NCI-H2171 treated with DMSO at 0.1 percent for 48 hours (cell line): ENCODE data around the gene ZNF664.

ENCODE experiments used
- DNase-seq: peaks from one replicate; lab custom pipeline; 2025; lab: John Stamatoyannopoulos, UW

The ZNF664 gene

GRCh38 chr12:123972457-123973401 lies at the start of gene ZNF664, which contains the start of gene CCDC92:
Gene ZNF664 (plus strand): TSS chr12:123973215. CDS start chr12:124012145, 38,930 bp downstream.
Gene CCDC92 (minus strand): TSS chr12:123972831. CDS start chr12:123944305, 28,526 bp downstream.
- DNase-seq: peak; percentile 90

GRCh38 chr12:123923927-123924326 lies 49.1 kb upstream of the ZNF664 start:
- DNase-seq: no peak

- DNase-seq: no peak
Measured at GRCh38 chr12:123924539-123924938, 48.5 kb upstream of the ZNF664 start.

- no peak for DNase-seq
Measured at GRCh38 chr12:123928274-123928865, 44.6 kb upstream of the ZNF664 start.

GRCh38 chr12:123928897-123929296 lies 44.1 kb upstream of the ZNF664 start:
- no peak for DNase-seq

GRCh38 chr12:123929946-123930583 lies 43.0 kb upstream of the ZNF664 start:
- DNase-seq: no peak

- DNase-seq: no peak
Measured at GRCh38 chr12:123931686-123932321, 41.2 kb upstream of the ZNF664 start.

GRCh38 chr12:123933214-123933613 lies 39.8 kb upstream of the ZNF664 start:
- no peak for DNase-seq

- DNase-seq: no peak
Measured at GRCh38 chr12:123934016-123934620, 38.9 kb upstream of the ZNF664 start.

- no peak for DNase-seq
Measured at GRCh38 chr12:123934829-123935228, 38.2 kb upstream of the ZNF664 start.

- DNase-seq: no peak
Measured at GRCh38 chr12:123935956-123936355, 37.1 kb upstream of the ZNF664 start.

GRCh38 chr12:123936471-123936870 lies 36.5 kb upstream of the ZNF664 start:
- no peak for DNase-seq

GRCh38 chr12:123936956-123937706 lies 35.9 kb upstream of the ZNF664 start:
- no peak for DNase-seq

GRCh38 chr12:123937707-123938591 lies 35.1 kb upstream of the ZNF664 start:
- DNase-seq: no peak

GRCh38 chr12:123938679-123939480 lies 34.1 kb upstream of the ZNF664 start:
- DNase-seq: no peak

GRCh38 chr12:123939716-123940626 lies 33.0 kb upstream of the ZNF664 start:
- no peak for DNase-seq

GRCh38 chr12:123940627-123940966 lies 32.4 kb upstream of the ZNF664 start:
- no peak for DNase-seq

GRCh38 chr12:123941000-123941399 lies 32.0 kb upstream of the ZNF664 start:
- DNase-seq: no peak
